ENCODE measurements around the gene NOL12.

Gene NOL12, protein sequence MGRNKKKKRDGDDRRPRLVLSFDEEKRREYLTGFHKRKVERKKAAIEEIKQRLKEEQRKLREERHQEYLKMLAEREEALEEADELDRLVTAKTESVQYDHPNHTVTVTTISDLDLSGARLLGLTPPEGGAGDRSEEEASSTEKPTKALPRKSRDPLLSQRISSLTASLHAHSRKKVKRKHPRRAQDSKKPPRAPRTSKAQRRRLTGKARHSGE

DNA sequence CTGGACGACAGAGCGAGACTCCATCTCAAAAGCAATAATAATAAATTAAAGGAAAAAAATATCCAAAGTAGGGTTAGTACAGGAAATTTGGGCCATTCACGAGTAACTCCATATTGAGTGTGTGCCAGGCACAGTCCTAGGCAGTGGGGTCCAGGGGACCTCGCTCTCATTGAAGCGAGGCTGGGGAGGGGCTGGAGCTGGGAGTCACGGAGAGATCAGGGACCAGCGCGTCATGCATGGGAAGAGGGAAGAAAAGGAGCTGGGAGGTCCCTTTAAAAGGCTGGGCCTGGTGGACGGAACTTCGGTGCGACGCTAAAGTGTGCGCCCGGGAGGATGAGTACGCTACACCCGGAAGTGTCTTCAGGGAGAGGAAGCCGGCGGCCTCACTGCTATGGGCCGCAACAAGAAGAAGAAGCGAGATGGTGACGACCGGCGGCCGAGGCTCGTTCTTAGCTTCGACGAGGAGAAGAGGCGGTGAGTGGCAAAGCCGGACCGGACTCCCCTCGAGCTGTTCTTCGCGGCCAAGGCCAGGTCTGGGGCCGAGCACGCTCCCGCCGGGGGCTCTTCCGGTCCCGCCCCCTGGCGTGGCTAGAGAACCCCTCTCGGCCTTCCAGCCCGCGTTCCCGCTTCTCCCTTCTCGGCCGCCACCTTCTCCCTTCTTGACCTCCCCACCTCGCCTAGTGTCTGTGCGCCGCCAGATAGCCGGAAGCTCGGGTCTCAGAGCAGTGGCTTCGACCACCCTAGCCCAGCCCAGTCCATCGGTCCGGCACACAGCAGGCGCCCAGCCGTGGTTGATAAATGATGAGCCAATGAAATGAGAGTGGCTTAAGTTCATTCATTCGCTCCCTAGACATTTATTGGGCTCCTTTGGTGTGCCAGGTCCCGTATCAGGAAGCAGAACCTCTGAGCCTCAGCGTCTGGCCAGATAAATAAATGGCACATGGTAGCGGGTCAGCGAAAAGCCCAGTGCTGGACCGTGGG, at the start of gene NOL12:
Gene NOL12 (plus strand): TSS at position 342 of the 981 bp plus-strand sequence. CDS start 50 bp downstream, at position 392.
- H3K4me3 ChIP-seq (ENCODE audit: severe bottlenecking) = peak within 1 kb of the TSS; percentile 87
- peak; percentile 59 for ATAC-seq (ENCODE audit: low read depth)
- no peaks in the 10 kb centered on the region for H3K9me3 ChIP-seq (ENCODE audit: severe bottlenecking)
- H3K4me1 ChIP-seq (ENCODE audit: insufficient read depth, poor library complexity, severe bottlenecking) = peaks cover 27% of the 10 kb centered on the region
- no peaks in the 10 kb centered on the region for H3K27me3 ChIP-seq (ENCODE audit: insufficient read depth, poor library complexity, severe bottlenecking)
- TF ChIP-seq, protein P1, sequence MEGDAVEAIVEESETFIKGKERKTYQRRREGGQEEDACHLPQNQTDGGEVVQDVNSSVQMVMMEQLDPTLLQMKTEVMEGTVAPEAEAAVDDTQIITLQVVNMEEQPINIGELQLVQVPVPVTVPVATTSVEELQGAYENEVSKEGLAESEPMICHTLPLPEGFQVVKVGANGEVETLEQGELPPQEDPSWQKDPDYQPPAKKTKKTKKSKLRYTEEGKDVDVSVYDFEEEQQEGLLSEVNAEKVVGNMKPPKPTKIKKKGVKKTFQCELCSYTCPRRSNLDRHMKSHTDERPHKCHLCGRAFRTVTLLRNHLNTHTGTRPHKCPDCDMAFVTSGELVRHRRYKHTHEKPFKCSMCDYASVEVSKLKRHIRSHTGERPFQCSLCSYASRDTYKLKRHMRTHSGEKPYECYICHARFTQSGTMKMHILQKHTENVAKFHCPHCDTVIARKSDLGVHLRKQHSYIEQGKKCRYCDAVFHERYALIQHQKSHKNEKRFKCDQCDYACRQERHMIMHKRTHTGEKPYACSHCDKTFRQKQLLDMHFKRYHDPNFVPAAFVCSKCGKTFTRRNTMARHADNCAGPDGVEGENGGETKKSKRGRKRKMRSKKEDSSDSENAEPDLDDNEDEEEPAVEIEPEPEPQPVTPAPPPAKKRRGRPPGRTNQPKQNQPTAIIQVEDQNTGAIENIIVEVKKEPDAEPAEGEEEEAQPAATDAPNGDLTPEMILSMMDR (IDR thresholded peaks at IDR 0.05; ENCODE audit: poor library complexity, severe bottlenecking) = no peak
- H3K27ac ChIP-seq (ENCODE audit: poor library complexity, severe bottlenecking) = peak within 1 kb of the TSS; percentile 64
- peaks cover 25% of the 10 kb centered on the region for H3K36me3 ChIP-seq (ENCODE audit: low read depth)
- no peak for DNase-seq (ENCODE audit: low spot score)

DNA sequence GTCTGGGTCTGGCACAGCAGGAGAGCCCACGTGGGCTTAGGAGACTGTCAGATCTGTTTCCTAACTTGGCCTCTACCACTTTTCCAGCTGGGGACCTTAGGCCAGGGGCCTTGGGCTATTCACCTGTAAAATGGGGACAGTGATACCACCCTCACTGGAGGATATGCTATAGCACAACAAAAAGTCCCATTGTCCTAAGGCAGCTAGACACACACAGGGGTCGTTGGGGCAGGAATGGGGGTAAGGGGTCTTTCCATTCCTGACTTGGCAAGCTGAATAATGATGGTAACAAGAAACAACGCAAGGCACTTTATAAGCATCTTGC, 49.2 kb upstream of the NOL12 start:
- Histone ChIP-seq H3K36me3 (ENCODE audit: low read depth) (peaks cover 8% of the 10 kb centered on the region), H3K4me3 (ENCODE audit: severe bottlenecking) (no peak overlapping the region), H3K27ac (ENCODE audit: poor library complexity, severe bottlenecking) (no peak overlapping the region), H3K4me1 (ENCODE audit: insufficient read depth, poor library complexity, severe bottlenecking) (peaks cover 8% of the 10 kb centered on the region), H3K9me3 (ENCODE audit: severe bottlenecking) (no peaks in the 10 kb centered on the region), H3K27me3 (ENCODE audit: insufficient read depth, poor library complexity, severe bottlenecking) (no peaks in the 10 kb centered on the region)
- ATAC-seq (ENCODE audit: low read depth) = no peak
- TF ChIP-seq, protein P1 (IDR thresholded peaks at IDR 0.05; ENCODE audit: poor library complexity, severe bottlenecking) = no peak
- no peak for DNase-seq (ENCODE audit: low spot score)

DNA sequence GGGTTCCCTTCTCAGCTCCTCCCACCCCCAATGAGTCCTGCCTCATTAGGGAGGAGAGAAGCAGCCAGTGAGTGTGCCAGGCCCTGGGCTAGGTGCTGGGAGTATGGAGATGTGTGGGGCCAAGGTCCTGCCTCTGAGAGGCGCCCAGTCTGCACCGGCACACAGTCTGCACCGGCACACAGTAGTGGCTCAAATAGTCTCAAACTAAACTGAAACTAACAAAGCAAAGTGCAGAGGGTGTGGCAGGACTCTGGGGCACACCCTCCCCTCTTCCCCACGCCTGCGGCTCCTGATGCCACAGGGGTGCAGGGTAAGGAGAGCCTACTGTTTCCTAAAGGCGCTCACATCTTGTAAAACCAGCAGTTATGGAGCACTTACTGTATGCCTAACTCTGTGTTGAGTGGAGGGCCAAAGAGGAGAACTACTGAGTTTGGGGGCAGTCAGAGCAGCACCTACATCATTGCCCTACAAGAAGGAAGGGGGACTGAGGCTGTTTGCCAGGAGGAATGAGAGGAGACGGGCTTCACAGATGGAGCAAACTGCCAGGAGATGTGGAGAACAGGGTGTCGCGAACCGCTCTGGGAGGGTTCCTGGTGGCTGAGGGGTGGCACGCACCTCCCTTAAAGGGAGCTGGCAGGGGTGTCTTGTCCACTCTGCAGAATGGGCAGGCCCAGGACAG, 47.6 kb upstream of the NOL12 start:
- no peaks in the 10 kb centered on the region for H3K27me3 ChIP-seq (ENCODE audit: insufficient read depth, poor library complexity, severe bottlenecking)
- no peaks in the 10 kb centered on the region for H3K9me3 ChIP-seq (ENCODE audit: severe bottlenecking)
- H3K4me1 ChIP-seq (ENCODE audit: insufficient read depth, poor library complexity, severe bottlenecking) = peaks cover 8% of the 10 kb centered on the region
- H3K27ac ChIP-seq (ENCODE audit: poor library complexity, severe bottlenecking) = peak overlapping the region; percentile 79
- peaks cover 25% of the 10 kb centered on the region for H3K36me3 ChIP-seq (ENCODE audit: low read depth)
- TF ChIP-seq, protein P1 (IDR thresholded peaks at IDR 0.05; ENCODE audit: poor library complexity, severe bottlenecking) = no peak
- DNase-seq (ENCODE audit: low spot score) (no peak), ATAC-seq (ENCODE audit: low read depth) (peak; percentile 1; the same call in 1 of the 3 replicates)
- no peak overlapping the region for H3K4me3 ChIP-seq (ENCODE audit: severe bottlenecking)

DNA sequence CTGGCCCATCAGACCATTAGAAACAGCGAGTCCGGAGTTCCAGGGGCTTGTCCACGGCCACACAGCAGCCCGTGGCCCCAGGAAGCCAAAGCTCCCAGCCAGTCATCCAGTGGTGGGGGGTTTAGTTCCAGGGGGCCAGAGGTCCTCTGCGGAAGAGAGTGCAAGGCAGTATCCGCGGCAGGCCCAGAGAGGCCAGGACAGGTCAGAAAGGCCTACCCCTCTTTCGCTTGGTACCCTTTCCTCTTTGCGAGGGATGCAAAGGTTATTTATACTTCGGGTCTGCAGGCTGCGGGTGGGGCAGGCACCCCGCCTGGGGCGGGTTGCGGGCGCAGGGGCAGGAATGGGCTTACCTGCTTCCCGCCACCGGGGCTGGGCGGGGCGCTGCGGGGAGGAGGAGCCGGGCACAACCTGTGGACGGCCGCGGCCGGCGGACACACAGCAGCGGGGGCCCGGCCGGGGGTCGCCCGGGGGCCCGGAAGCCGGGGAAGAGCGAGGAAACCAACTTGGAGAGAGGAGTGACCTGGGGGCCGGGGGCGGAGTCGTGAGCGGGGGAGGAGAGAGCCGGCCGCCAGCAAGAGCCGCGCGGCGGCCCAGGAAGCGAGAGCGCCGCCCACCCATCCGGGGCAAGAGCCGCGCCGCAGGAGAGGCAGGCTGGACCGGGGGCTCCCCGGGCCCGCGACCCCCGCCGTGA, 46.9 kb upstream of the NOL12 start, which contains the start of gene SH3BP1:
Gene SH3BP1 (plus strand): TSS at position 600 of the 691 bp plus-strand sequence. CDS start 119 bp downstream, outside the sequence.
- H3K4me1 ChIP-seq (ENCODE audit: insufficient read depth, poor library complexity, severe bottlenecking) = peaks cover 8% of the 10 kb centered on the region
- H3K27ac ChIP-seq (ENCODE audit: poor library complexity, severe bottlenecking) = peak within 1 kb of the TSS; percentile 79

More for the DNA sequence above, 46.9 kb upstream of the NOL12 start, which contains the start of gene SH3BP1:
- H3K36me3 ChIP-seq (ENCODE audit: low read depth) = peaks cover 31% of the 10 kb centered on the region
- ATAC-seq (ENCODE audit: low read depth) (peak; percentile 38), DNase-seq (ENCODE audit: low spot score) (peak; percentile 68)
- TF ChIP-seq, protein P1 (IDR thresholded peaks at IDR 0.05; ENCODE audit: poor library complexity, severe bottlenecking) = no peak
- peak within 1 kb of the TSS; percentile 42 for H3K4me3 ChIP-seq (ENCODE audit: severe bottlenecking)
- H3K27me3 ChIP-seq (ENCODE audit: insufficient read depth, poor library complexity, severe bottlenecking) = no peaks in the 10 kb centered on the region
- H3K9me3 ChIP-seq (ENCODE audit: severe bottlenecking) = no peaks in the 10 kb centered on the region

All from RWPE2 (cell line).